IPS-20b (cell line): ENCODE data around the gene LAPTM5.

Experiments used
- H3K27ac ChIP-seq: one replicate; pipeline ENCODE4 v1.5.1; 2013; ENCODE audit warnings: low read length
- H3K27me3 ChIP-seq: 2 replicates; pipeline ENCODE4 v1.6.1; 2013; ENCODE audit warnings: mild to moderate bottlenecking, low read length, inconsistent platforms; ENCODE audit not compliant: insufficient read depth
- H3K36me3 ChIP-seq: 2 replicates; pipeline ENCODE4 v1.6.1; 2013; ENCODE audit warnings: low read depth, mild to moderate bottlenecking, inconsistent platforms, low read length, moderate library complexity; ENCODE audit not compliant: insufficient read depth
- H3K4me1 ChIP-seq: 2 replicates; pipeline ENCODE4 v1.6.1; 2013; ENCODE audit warnings: mild to moderate bottlenecking, control low read depth, inconsistent platforms, low read length, moderate library complexity; ENCODE audit not compliant: insufficient read depth
- H3K4me3 ChIP-seq: 2 replicates; pipeline ENCODE4 v1.5.1; 2013; ENCODE audit warnings: mild to moderate bottlenecking, low read length, inconsistent platforms
- H3K9ac ChIP-seq: 2 replicates; pipeline ENCODE4 v1.6.1; 2013; ENCODE audit warnings: low read depth, mild to moderate bottlenecking, inconsistent platforms, low read length, moderate library complexity
- H3K9me3 ChIP-seq: 2 replicates; pipeline ENCODE4 v1.6.1; 2013; ENCODE audit warnings: mild to moderate bottlenecking, low read depth, low read length, inconsistent platforms; ENCODE audit not compliant: insufficient read depth

LAPTM5 gene

DNA sequence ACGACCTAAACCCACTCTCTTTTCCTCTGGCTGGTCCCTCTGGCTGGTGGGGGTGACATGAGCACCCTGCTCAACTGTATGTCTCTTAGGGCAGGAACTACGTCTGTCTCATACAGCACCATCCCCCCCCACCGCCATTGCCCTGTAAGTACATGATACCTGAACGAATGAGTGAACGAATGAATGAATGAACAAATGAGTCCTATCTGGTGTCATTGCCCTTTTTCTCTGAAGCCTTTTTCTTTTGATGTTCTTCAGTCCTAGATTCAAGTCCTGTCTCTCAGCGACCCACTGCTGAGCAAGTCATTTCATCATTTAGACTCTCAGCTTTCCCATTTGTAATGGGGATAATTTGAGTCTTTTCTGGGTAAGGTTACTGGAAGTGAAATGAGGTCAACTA, 45.0 kb downstream of the LAPTM5 start:
- no peaks in the 10 kb centered on the region; the same call in 1 of the 2 replicates for H3K27me3 ChIP-seq
- no peak overlapping the region for H3K4me3 ChIP-seq
- no peak overlapping the region for H3K9ac ChIP-seq
- no peaks in the 10 kb centered on the region for H3K36me3 ChIP-seq
- peaks cover 4% of the 10 kb centered on the region; the same call in 1 of the 2 replicates for H3K4me1 ChIP-seq
- no peak overlapping the region for H3K27ac ChIP-seq
- H3K9me3 ChIP-seq = peaks cover 7% of the 10 kb centered on the region

DNA sequence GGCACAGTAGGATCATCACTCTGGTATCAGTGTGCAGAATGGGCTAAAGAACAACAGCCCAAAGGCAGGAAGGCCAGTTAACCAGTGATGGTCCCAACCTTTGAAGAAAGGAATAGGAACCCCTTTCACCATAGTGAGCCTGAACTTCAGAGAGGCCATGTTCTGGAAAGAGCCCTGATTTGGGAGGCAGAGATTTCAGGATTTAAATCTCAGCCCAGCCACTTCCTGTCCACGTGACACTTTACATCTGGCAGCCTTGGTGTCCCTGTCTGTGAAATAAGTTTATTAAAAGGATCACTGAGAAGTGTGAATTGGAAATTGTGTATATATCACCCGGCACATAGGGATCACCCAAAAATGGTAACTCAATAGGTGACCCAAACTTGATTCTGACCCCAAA, 47.2 kb downstream of the LAPTM5 start:
- Histone ChIP-seq H3K9ac (no peak overlapping the region), H3K27me3 (no peaks in the 10 kb centered on the region; the same call in 1 of the 2 replicates), H3K4me3 (no peak overlapping the region), H3K36me3 (no peaks in the 10 kb centered on the region), H3K27ac (no peak overlapping the region), H3K9me3 (peaks cover 3% of the 10 kb centered on the region), H3K4me1 (peaks cover 5% of the 10 kb centered on the region; the same call in 1 of the 2 replicates)

DNA sequence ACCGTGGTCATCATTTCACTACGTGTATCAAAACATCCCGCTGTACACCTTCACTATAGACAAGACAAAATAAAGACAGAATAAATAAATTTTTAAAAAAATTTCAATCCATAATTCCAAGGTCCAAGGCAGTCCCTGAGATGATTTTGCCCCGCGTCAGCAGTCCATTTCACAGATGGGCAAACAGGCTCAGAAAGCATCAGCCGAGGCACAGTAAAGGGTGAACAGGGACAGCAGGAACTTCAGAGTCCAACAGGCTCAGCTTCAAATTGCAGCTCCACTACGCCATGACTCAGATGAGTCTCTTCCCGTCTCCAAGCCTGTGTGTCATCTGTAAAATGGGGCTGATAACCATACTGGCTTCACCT, 49.2 kb downstream of the LAPTM5 start:
- Histone ChIP-seq H3K9me3 (no peaks in the 10 kb centered on the region), H3K4me1 (peaks cover 5% of the 10 kb centered on the region; the same call in 1 of the 2 replicates), H3K36me3 (no peaks in the 10 kb centered on the region), H3K9ac (no peak overlapping the region), H3K27ac (no peak overlapping the region), H3K27me3 (no peaks in the 10 kb centered on the region; the same call in 1 of the 2 replicates), H3K4me3 (no peak overlapping the region)

DNA sequence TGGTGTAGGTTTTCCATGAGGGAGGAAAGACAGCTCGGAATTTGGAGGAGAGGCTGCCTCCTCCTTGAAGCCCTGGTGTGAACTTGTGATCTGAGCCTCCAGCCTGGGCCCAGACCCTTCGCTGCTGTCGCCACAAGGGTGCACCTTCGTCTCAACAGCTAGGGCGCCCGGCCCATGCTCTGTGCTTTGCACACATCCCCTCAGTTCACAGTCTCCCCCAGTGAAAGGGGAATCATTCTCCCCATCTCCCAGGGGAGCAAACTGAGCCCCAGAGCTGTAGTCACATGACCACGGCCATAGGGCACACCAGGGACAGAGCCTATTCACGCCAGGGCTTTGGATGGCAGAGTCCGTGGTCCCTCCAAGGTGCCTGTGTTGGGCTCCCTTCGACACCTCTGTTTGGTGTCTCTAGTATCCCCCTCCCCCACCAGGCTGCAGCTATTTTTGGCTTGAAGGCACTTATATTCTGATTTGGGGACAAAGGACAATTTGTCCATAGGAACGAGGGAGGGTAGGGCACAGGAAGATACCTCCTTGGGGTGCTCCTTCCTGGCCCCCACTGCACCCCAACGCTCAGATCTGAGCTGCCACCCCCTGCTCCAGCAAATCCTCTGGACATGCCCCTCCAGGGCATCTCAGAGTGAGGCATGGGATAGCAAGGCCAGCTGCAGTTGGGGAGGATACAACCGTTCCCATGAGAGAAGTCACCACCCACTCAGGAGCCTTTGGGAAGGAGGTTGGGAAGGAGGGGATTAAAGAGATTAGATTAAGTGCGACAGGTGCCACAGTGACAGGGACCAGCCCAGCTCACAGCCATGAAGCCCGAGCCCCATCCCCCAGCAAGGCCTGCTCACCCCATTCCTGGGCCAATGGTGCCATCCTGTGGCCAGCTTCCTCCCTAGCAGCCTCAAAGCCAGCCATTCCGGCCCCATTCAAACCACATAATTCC, 49.9 kb downstream of the LAPTM5 start:
- no peaks in the 10 kb centered on the region; the same call in 1 of the 2 replicates for H3K27me3 ChIP-seq
- no peaks in the 10 kb centered on the region for H3K36me3 ChIP-seq
- H3K27ac ChIP-seq = no peak overlapping the region
- H3K4me3 ChIP-seq = no peak overlapping the region
- H3K9me3 ChIP-seq = no peaks in the 10 kb centered on the region
- H3K9ac ChIP-seq = no peak overlapping the region
- peaks cover 5% of the 10 kb centered on the region; the same call in 1 of the 2 replicates for H3K4me1 ChIP-seq

DNA sequence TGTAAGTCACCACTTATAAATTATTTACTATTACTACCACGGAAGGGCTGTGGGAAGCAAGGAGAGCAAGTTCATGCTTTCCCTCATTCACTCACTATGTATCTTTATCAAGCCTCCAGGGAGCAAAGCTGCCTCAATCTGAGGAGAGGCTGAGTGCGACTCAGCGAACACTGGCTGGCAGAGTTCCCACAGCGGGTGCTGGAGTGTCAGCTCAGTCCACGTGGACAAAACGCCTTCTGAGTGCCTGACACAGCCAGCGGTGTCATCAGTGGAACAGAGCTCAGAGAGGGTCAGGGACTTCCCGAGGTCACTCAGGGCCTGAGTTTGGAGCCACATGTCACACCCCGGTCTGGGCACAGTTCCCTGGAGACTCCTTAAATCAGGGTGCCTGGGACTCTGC, 51.0 kb downstream of the LAPTM5 start:
- Histone ChIP-seq H3K4me3 (no peak overlapping the region), H3K36me3 (no peaks in the 10 kb centered on the region), H3K27ac (no peak overlapping the region), H3K9me3 (no peaks in the 10 kb centered on the region), H3K4me1 (peaks cover 5% of the 10 kb centered on the region; the same call in 1 of the 2 replicates), H3K27me3 (no peaks in the 10 kb centered on the region; the same call in 1 of the 2 replicates), H3K9ac (no peak overlapping the region)

DNA sequence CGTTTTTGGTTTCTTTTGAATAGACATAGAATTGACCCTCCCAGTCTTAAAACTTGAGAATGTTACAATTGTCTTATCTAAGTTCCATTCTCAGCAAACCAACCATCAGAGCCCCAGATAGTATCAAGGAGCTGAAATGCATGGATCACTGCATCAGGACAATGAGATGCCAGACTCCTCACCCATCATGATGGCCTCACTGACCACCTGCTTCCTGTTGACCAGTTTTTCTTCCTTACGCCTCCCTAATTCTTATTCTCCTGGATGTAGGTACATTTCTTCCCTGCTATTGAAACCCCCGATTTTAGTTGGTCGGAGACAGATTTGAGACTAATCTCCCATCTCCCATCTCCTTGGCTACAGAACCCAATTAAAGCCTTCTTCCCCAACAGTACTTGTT, 51.9 kb downstream of the LAPTM5 start:
- H3K4me3 ChIP-seq = no peak overlapping the region
- no peaks in the 10 kb centered on the region; the same call in 1 of the 2 replicates for H3K27me3 ChIP-seq
- H3K9me3 ChIP-seq = no peaks in the 10 kb centered on the region
- no peak overlapping the region for H3K27ac ChIP-seq
- H3K9ac ChIP-seq = no peak overlapping the region
- no peaks in the 10 kb centered on the region for H3K36me3 ChIP-seq
- H3K4me1 ChIP-seq = peaks cover 5% of the 10 kb centered on the region; the same call in 1 of the 2 replicates

DNA sequence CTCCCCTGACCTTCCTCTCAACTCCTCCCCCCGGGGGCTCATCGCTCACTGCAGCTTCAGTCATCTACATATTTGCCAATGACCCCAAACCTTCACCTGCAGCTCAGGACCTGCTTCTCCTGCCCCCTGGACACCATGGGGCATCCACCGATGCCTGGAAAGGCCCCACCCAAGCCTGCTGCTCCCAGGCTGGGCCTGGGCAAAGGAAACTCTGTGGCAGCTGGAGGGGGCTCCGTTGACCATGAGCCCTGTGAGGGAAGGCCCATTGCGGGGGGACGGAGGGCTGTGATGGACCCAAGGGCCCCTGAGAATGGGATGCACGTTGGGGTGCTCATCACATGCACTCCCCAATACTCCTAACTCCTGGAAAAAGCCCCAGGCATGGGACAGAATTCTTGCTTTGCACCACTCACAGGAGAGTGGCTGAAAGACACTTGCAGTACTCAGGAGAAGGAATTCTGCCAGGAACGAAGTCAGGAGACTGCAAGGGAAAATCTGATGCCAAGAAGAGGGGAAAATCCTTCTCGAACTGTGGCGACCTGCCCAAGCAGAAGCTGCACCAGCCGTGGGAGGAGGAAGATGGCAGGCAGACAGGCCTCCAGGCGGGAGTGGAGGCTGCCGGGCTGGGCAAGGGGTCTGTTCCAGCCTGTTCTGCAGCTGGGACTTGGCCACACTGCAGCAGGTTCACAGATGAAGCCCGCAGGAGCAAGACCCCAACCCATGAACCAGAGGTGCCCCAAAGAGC, 52.6 kb downstream of the LAPTM5 start:
- Histone ChIP-seq H3K9ac (no peak overlapping the region), H3K27me3 (no peaks in the 10 kb centered on the region), H3K4me1 (peaks cover 5% of the 10 kb centered on the region; the same call in 1 of the 2 replicates)

DNA sequence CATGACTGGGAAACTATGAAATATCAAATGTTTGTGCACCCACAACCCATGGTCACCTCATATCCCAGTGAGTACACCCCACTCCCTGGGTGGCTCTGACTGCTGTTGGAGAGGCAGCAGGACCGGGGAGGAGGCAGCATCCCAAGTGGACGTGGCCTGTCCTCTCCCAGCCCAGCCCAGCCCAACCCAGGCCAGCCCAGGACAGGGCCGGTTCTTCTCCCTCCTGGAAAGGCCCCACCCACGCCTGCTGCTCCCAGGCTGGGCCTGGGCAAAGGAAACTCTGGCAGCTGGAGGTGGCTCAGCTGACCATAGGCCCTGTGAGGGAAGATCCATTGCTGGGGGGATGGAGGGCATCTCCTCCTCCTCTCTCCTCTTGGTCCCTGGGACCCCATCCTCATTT, 53.3 kb downstream of the LAPTM5 start:
- Histone ChIP-seq H3K27me3 (no peaks in the 10 kb centered on the region), H3K36me3 (no peaks in the 10 kb centered on the region), H3K9me3 (no peaks in the 10 kb centered on the region), H3K4me1 (peaks cover 5% of the 10 kb centered on the region; the same call in 1 of the 2 replicates), H3K27ac (no peak overlapping the region), H3K4me3 (no peak overlapping the region), H3K9ac (no peak overlapping the region)

More for the DNA sequence above, 52.6 kb downstream of the LAPTM5 start:
- H3K9me3 ChIP-seq = no peaks in the 10 kb centered on the region
- no peak overlapping the region for H3K4me3 ChIP-seq
- no peak overlapping the region for H3K27ac ChIP-seq
- no peaks in the 10 kb centered on the region for H3K36me3 ChIP-seq

DNA sequence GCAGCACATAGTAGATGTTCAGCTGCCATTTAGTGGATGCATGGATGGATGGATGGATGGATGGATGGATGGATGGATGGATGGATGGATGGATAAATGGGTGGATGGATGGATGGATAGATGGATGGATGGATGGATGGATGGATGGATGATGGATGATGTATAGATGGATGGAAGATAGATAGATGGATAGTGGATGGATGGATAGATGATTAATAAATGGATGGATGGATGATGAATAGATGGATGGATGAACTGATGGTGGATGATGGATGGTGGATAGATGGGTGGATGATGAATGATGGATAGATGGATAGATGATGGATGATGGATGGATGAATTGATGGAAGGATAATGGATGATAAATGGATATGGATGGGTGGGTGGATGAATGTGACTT, 54.8 kb downstream of the LAPTM5 start:
- H3K4me3 ChIP-seq = no peak overlapping the region
- H3K9me3 ChIP-seq = no peaks in the 10 kb centered on the region
- no peaks in the 10 kb centered on the region for H3K27me3 ChIP-seq
- no peak overlapping the region for H3K9ac ChIP-seq
- no peak overlapping the region for H3K27ac ChIP-seq
- no peaks in the 10 kb centered on the region for H3K36me3 ChIP-seq
- peaks cover 3% of the 10 kb centered on the region; the same call in 1 of the 2 replicates for H3K4me1 ChIP-seq

DNA sequence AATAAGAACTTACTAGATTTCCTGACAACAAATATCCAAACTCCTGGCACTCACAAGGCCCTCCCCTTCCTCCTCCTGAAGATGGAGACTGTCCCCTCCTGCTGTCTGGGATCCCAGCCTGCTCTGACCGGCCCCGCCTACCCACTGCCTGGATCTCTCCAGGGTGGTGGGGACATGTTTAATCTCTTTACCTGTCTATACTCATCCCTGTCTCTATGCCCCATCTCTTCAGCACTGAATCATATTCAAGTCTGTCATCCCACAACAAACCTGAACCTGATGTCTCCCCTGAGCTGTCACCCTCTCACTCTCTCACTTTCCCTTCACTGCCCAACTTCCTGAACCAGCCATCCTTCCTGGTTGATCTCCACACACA, 56.3 kb downstream of the LAPTM5 start:
- H3K4me1 ChIP-seq = no peaks in the 10 kb centered on the region
- H3K27me3 ChIP-seq = no peaks in the 10 kb centered on the region
- H3K9ac ChIP-seq = no peak overlapping the region
- H3K27ac ChIP-seq = no peak overlapping the region
- no peak overlapping the region for H3K4me3 ChIP-seq
- H3K9me3 ChIP-seq = no peaks in the 10 kb centered on the region
- H3K36me3 ChIP-seq = no peaks in the 10 kb centered on the region

DNA sequence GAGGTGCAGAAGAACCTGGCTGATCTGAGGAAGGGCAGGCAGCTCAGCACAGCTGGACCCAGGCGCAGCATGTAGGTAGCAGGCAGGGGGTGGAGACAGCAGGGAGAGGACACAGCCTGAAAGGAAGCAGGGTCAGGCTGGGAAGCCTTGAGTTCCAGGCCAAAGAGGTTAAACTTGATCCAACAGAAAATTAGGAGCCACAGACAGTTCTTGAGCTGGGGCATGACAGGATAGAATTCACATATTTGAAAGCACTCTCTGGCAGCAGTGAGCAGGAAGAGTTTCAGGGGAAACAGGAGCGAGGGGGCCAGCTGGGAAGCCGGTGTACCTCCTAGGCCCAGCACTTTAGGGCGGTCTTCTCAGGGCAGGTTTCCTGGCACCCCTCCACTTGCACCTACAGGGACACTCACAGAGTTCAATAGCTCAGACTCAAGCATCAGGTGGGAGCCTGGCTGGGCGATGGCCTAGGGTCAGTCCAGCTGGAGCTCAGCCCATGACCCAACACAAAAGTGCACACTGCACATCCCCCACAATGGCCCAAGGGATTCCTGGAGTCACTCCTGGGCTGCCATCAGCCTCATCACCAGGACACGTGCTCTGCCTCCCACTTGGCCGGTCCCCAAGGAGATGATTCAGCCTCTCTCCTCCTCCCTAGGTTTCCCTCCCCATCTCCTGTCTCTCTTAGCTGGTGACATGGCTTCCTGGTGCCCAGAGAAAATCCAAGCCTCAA, 56.9 kb downstream of the LAPTM5 start:
- H3K4me1 ChIP-seq = no peaks in the 10 kb centered on the region
- H3K9me3 ChIP-seq = no peaks in the 10 kb centered on the region
- no peak overlapping the region for H3K27ac ChIP-seq
- H3K4me3 ChIP-seq = no peak overlapping the region
- H3K27me3 ChIP-seq = no peaks in the 10 kb centered on the region
- H3K36me3 ChIP-seq = no peaks in the 10 kb centered on the region
- H3K9ac ChIP-seq = no peak overlapping the region
